ENCODE data around the gene TJAP1. TPM values are rescaled to one million over a fixed set of nuclear protein-coding genes. Genes with fewer than 3 reads are reported as not detected.

The TJAP1 gene
- total RNA-seq: 13.6 and 15.6 TPM in 2 replicates

GRCh38 chr6:43477235-43478007 is at the start of gene TJAP1:
TJAP1 (plus strand) TSS chr6:43477570; CDS start chr6:43499002, 21,432 bp downstream.

GRCh38 chr6:43455531-43456428 is 21.6 kb upstream of the TJAP1 start, which contains the start of gene DLK2:
DLK2 (minus strand) TSS chr6:43455548; CDS start chr6:43454825, 723 bp downstream.

GRCh38 chr6:43509984-43510826 is 32.8 kb downstream of the TJAP1 start, which contains the start of gene LRRC73:
LRRC73 (minus strand) TSS chr6:43510346; CDS start chr6:43509785, 561 bp downstream.

GRCh38 chr6:43516697-43517504 is 39.5 kb downstream of the TJAP1 start, which contains the start of the genes POLR1C and YIPF3:
POLR1C (plus strand) TSS chr6:43517089; CDS start chr6:43517110, 21 bp downstream.
YIPF3 (minus strand) TSS chr6:43516926; CDS start chr6:43516807, 119 bp downstream.

Small RNA genes lying within 50 kb of the gene (small RNA-seq; reads per million reads assigned to genes)
- gene MIR6780B (not detected), gene RF00426 (not detected), gene RNU6-1113P (not detected)

Other genes with a start within 250 kb of the TJAP1 start
- 43.6 and 65.4 TPM in 2 replicates for gene DNPH1, start 248.1 kb upstream of the TJAP1 start, total RNA-seq
- gene TTBK1, start 234.1 kb upstream of the TJAP1 start, total RNA-seq: under 0.01 TPM in 1 of 2 replicates, not detected in the other
- gene SLC22A7, start 179.3 kb upstream of the TJAP1 start, total RNA-seq: not detected in 2 replicates
- gene CRIP3, start 168.7 kb upstream of the TJAP1 start, total RNA-seq: 0.39 TPM in 1 of 2 replicates, not detected in the other
- gene ZNF318, start 107.9 kb upstream of the TJAP1 start, total RNA-seq: 7.7 and 9.8 TPM in 2 replicates
- 23.1 and 30.7 TPM in 2 replicates for gene ABCC10, start 50.0 kb upstream of the TJAP1 start, total RNA-seq
- gene DLK2, start 22.0 kb upstream of the TJAP1 start, total RNA-seq: 0.20 TPM in 1 of 2 replicates, not detected in the other
- gene LRRC73, start 32.8 kb downstream of the TJAP1 start, total RNA-seq: 0.37 and 1.4 TPM in 2 replicates
- gene YIPF3, start 39.4 kb downstream of the TJAP1 start, total RNA-seq: 62.8 and 68.0 TPM in 2 replicates
- gene POLR1C, start 39.5 kb downstream of the TJAP1 start, total RNA-seq: 47.5 and 51.8 TPM in 2 replicates
- gene XPO5, start 98.5 kb downstream of the TJAP1 start, total RNA-seq: 33.4 and 53.6 TPM in 2 replicates
- 22.4 and 30.1 TPM in 2 replicates for gene POLH, start 98.6 kb downstream of the TJAP1 start, total RNA-seq
- gene GTPBP2, start 151.7 kb downstream of the TJAP1 start, total RNA-seq: 35.6 and 50.0 TPM in 2 replicates
- 16.0 and 26.1 TPM in 2 replicates for gene MAD2L1BP, start 158.3 kb downstream of the TJAP1 start, total RNA-seq
- 0.39 and 0.73 TPM in 2 replicates for gene RSPH9, start 167.5 kb downstream of the TJAP1 start, total RNA-seq
- 34.6 and 35.6 TPM in 2 replicates for gene MRPS18A, start 210.2 kb downstream of the TJAP1 start, total RNA-seq

Measured in subcutaneous preadipocyte (primary cell).